K562 (cell line): Measurements from ENCODE around the gene ABCC9. TPM values are rescaled to one million over a fixed set of nuclear protein-coding genes. Genes with fewer than 3 reads are reported as not detected.

Experiments
- ATAC-seq: fragments of 200-7000 bp; cut with Tn5 transposase; 3 replicates; pipeline ENCODE4 v1.9.1; 2020; ENCODE audit warnings: moderate library complexity
- BruUV-seq: library from RNA; stranded (reverse); fragments of 400-500 nt; replicated peaks from 2 replicates; lab custom pipeline; 2021; lab: Mats Ljungman, UMichigan
- CTCF ChIA-PET: fragments of 300-600 bp; formaldehyde crosslinking; extraction: SDS; loops from one replicate; lab custom pipeline; 2021; ENCODE audit warnings: low intra/inter-chr PET ratio; lab: Yijun Ruan, JAX
- POLR2A ChIA-PET: fragments of 300-600, 350-650 bp; sonication (Branson Sonifier 250); formaldehyde crosslinking; extraction: SDS; loops from one replicate; lab custom pipeline; 2021; ENCODE audit warnings: antibody characterized with exemption, inconsistent platforms; lab: Yijun Ruan, JAX
- DNase-seq, 4 experiments: peaks; one replicate each; pipeline versions ENCODE4 v3.0.0 to v3.0.0-alpha.2; 2011 to 2018; ENCODE audit warnings: low spot score in 3 of 4, mixed read lengths in 3 of 4; ENCODE audit errors: extremely low read depth in 1 of 4
- FAIRE-seq: peaks from 2 replicates; lab custom pipeline; 2011; peaks lifted over from hg19 to GRCh38; lab: Jason Lieb, UNC
- H2AFZ ChIP-seq: 2 replicates; pipeline ENCODE4 v1.6.0; 2011; ENCODE audit warnings: low read depth, low read length, control low read depth, inconsistent platforms
- H3K27ac ChIP-seq: fragments of 200-600 bp; 3 replicates; pipeline ENCODE4 v1.8.0; 2011; ENCODE audit warnings: low read depth, mild to moderate bottlenecking, control low read depth, inconsistent platforms, low read length, moderate library complexity, mixed read lengths; ENCODE audit errors: extremely low read depth
- H3K27me3 ChIP-seq, 2 experiments: fragments of 300-600 bp in 1 of 2; 2 replicates in 1 of 2; 3 replicates in 1 of 2; pipeline versions ENCODE4 v1.6.0 to v1.8.0; 2011; ENCODE audit warnings: inconsistent platforms in 2 of 2, low read length in 2 of 2, mild to moderate bottlenecking in 1 of 2, mixed read lengths in 1 of 2, moderate library complexity in 1 of 2; ENCODE audit not compliant: control insufficient read depth in 2 of 2, insufficient read depth in 2 of 2
- H3K36me3 ChIP-seq: fragments of 300-600 bp; 3 replicates; pipeline ENCODE4 v1.8.0; 2011; ENCODE audit warnings: mild to moderate bottlenecking, low read length, inconsistent platforms; ENCODE audit not compliant: control insufficient read depth, insufficient read depth
- H3K4me1 ChIP-seq, 2 experiments: fragments of 200-600 bp in 1 of 2; replicated peaks in 1 of 2; 2 replicates in 1 of 2; 3 replicates in 1 of 2; pipeline versions ENCODE4 v1.5.1 to v1.8.0; 2011; ENCODE audit warnings: inconsistent platforms in 2 of 2, low read length in 2 of 2, mild to moderate bottlenecking in 1 of 2, mixed read lengths in 1 of 2, moderate library complexity in 1 of 2; ENCODE audit not compliant: control insufficient read depth in 2 of 2, insufficient read depth in 2 of 2
- H3K4me2 ChIP-seq: 2 replicates; pipeline ENCODE4 v1.6.1; 2011; ENCODE audit warnings: low read length, control low read depth, inconsistent platforms, mixed read lengths; ENCODE audit not compliant: insufficient read depth
- H3K4me3 ChIP-seq: fragments of 200-600 bp; sonication (generic), shearing (Covaris generic); 2 replicates; pipeline ENCODE4 v1.5.1; 2016; ENCODE audit warnings: control low read depth, inconsistent platforms
- H3K79me2 ChIP-seq: fragments of 200-600 bp; 3 replicates; pipeline ENCODE4 v1.8.0; 2011; ENCODE audit warnings: low read length, inconsistent platforms; ENCODE audit not compliant: control insufficient read depth, insufficient read depth
- H3K9ac ChIP-seq, 2 experiments: 2 replicates each; pipeline versions ENCODE4 v1.6.0 to v1.6.1; 2011; ENCODE audit warnings: low read depth in 2 of 2, low read length in 2 of 2, control low read depth in 1 of 2, inconsistent platforms in 1 of 2, mild to moderate bottlenecking in 1 of 2, mixed read lengths in 1 of 2; ENCODE audit not compliant: insufficient read depth in 1 of 2
- H3K9me1 ChIP-seq: one replicate; pipeline ENCODE4 v1.6.0; 2011; ENCODE audit warnings: inconsistent platforms, mild to moderate bottlenecking, low read length, moderate library complexity; ENCODE audit not compliant: control insufficient read depth, insufficient read depth
- H3K9me3 ChIP-seq: replicated peaks from 2 replicates; pipeline ENCODE4 v1.5.1; 2011; ENCODE audit warnings: low read depth, low read length, inconsistent platforms; ENCODE audit not compliant: control insufficient read depth, insufficient read depth
- H4K20me1 ChIP-seq: replicated peaks from 2 replicates; pipeline ENCODE4 v1.6.1; 2011; ENCODE audit warnings: low read length, inconsistent platforms, mixed read lengths; ENCODE audit not compliant: control insufficient read depth, insufficient read depth
- CAMTA2 ChIP-seq: fragments of 250-450 bp; sonication (Bioruptor Pico); conservative IDR thresholded peaks from 2 replicates; pipeline ENCODE4 v1.5.1; 2022
- CBX8 ChIP-seq: fragments of 200-600 bp; sonication (generic); IDR thresholded peaks from 2 replicates; pipeline ENCODE4 v1.6.1; 2012; ENCODE audit warnings: borderline replicate concordance, mixed run types, low read depth, mild to moderate bottlenecking, moderate library complexity, mixed read lengths, low read length, control low read depth, inconsistent platforms; ENCODE audit not compliant: poor library complexity, severe bottlenecking; ENCODE audit errors: extremely low read depth
- CEBPB ChIP-seq: fragments of 450-650 bp; IDR thresholded peaks from 2 replicates; pipeline ENCODE4 v1.6.1; 2016; ENCODE audit warnings: missing genetic modification characterization, missing compliant biosample characterization
- HNRNPL ChIP-seq: fragments of 200-400 bp; formaldehyde crosslinking; IDR thresholded peaks from 2 replicates; pipeline ENCODE4 v1.6.1; 2017; ENCODE audit warnings: low read depth, mild to moderate bottlenecking, low read length
- L3MBTL2 ChIP-seq: fragments of 450-650 bp; IDR thresholded peaks from 2 replicates; pipeline ENCODE4 v1.6.1; 2016; ENCODE audit warnings: mild to moderate bottlenecking, moderate library complexity
- PHTF2 ChIP-seq: fragments of 250-450 bp; sonication (Bioruptor Pico); IDR thresholded peaks from 2 replicates; pipeline ENCODE4 v1.5.0; 2021; ENCODE audit warnings: mild to moderate bottlenecking
- SRSF9 ChIP-seq: fragments of 200-400 bp; formaldehyde crosslinking; IDR thresholded peaks from 2 replicates; pipeline ENCODE4 v1.6.1; 2017; ENCODE audit warnings: low read depth, low read length, borderline replicate concordance
- STAT5A ChIP-seq: IDR thresholded peaks from 2 replicates; pipeline ENCODE4 v1.6.1; 2012; ENCODE audit warnings: low read length, inconsistent platforms, borderline replicate concordance
- TEAD2 ChIP-seq: fragments of 450-650 bp; IDR thresholded peaks from 2 replicates; pipeline ENCODE4 v1.6.1; 2016; ENCODE audit warnings: missing genetic modification characterization, control low read depth, missing compliant biosample characterization
- TRIM28 ChIP-seq: fragments of 450-650 bp; IDR thresholded peaks from 2 replicates; pipeline ENCODE4 v1.6.1; 2017
- ZKSCAN8 ChIP-seq: fragments of 200-800 bp; sonication (Bioruptor generic); IDR thresholded peaks from 2 replicates; pipeline ENCODE4 v1.6.1; 2016; ENCODE audit warnings: missing genetic modification characterization, missing compliant biosample characterization
- WGBS: fragments of 100-300 bp; shearing (Covaris generic); methylation state at CpG from one replicate; pipeline ENCODE4 v1.1.6; 2016; ENCODE audit warnings: low coverage, mixed read lengths; ENCODE audit not compliant: insufficient coverage; ENCODE audit errors: missing lambda C conversion rate; 5-methylcytosine and 5-hydroxymethylcytosine counted together
- in situ Hi-C: fragments of 300-500 bp; cut with MboI; formaldehyde crosslinking; loops from 4 replicates; pipeline ENCODE4 v1.15.0; 2018; ENCODE audit warnings: inconsistent platforms, mixed read lengths
- intact Hi-C: fragments of 100-400 bp; cut with micrococcal nuclease; formaldehyde crosslinking; loops from 2 replicates; pipeline ENCODE4 v1.14.2; 2022
- polyA plus RNA-seq, 8 experiments: library from polyadenylated mRNA; depleted of rRNA in 4 of 8; stranded (reverse) in 5 of 8; unstranded in 3 of 8; fragments of >200 nt; fragmentation: Nextera tagmentation in 2 of 8; fragmentation: Illumina TruSeq in 1 of 8; extraction: Ambion mirVana in 2 of 8; extraction: Trizol in 1 of 8; gene quantifications; 2 replicates each; pipeline versions ENCODE4 v1.2.1 to v1.2.3, GENCODE V29; 2011 to 2014; ENCODE audit warnings: inconsistent platforms in 1 of 8, missing spikeins in 1 of 8
- total RNA-seq, 7 experiments: library from RNA; depleted of rRNA in 6 of 7; stranded (reverse); fragments of >200 nt in 6 of 7; fragmentation: Illumina TruSeq in 2 of 7; extraction: Trizol in 2 of 7; gene quantifications; 2 replicates each; pipeline versions ENCODE4 v1.2.1 to v1.2.3, GENCODE V29; 2011 to 2021; ENCODE audit warnings: low replicate concordance in 1 of 7

Gene ABCC9
- total and polyA plus RNA-seq, 9 of the 15 experiments (the other 6 are each of a cell fraction or from before 2014, with no cell fraction given) = 0.05 to 0.40 (median 0.18) TPM

- Histone ChIP-seq H3K4me3 (no peak overlapping the region), H4K20me1 (no peaks in the 10 kb centered on the region), H3K79me2 (no peaks in the 10 kb centered on the region), H3K9ac (no peak overlapping the region), H2AFZ (no peak overlapping the region), H3K27ac (no peak overlapping the region), H3K27me3 (no peaks in the 10 kb centered on the region; a peak in 1 of 5 replicates), H3K9me1 (no peaks in the 10 kb centered on the region), H3K36me3 (no peaks in the 10 kb centered on the region), H3K9me3 (no peaks in the 10 kb centered on the region), H3K4me1 (no peaks in the 10 kb centered on the region), H3K4me2 (no peak overlapping the region)
- DNase-seq = no peak
- WGBS = 0% methylated on average over 1 of the region's 1 CpG
- no peak for FAIRE-seq
- ATAC-seq = no peak
- no peak for TF ChIP-seq CBX8
- no peak for TF ChIP-seq TEAD2
- no peak for TF ChIP-seq CAMTA2 (CRISPR knock-in tag)
- no peak for TF ChIP-seq SRSF9
- no peak for TF ChIP-seq STAT5A
- no peak for TF ChIP-seq PHTF2 (CRISPR knock-in tag)
- TF ChIP-seq CEBPB (tag) = no peak
- TF ChIP-seq L3MBTL2 = no peak
- no peak for TF ChIP-seq ZKSCAN8
- TF ChIP-seq HNRNPL = no peak
- no peak for TF ChIP-seq TRIM28
- ChIA-PET CTCF (no interaction called here), POLR2A (no interaction called here)
- in situ Hi-C loops = no loop called here
- BruUV-seq = no TSS peak
- intact Hi-C loops = no loop called here
Measured at GRCh38 chr12:21921436-21921835, 19.8 kb downstream of the ABCC9 start.
